HepG2 (cell line): ENCODE data around the gene DENND1C. TPM values are rescaled to one million over a fixed set of nuclear protein-coding genes. Genes with fewer than 3 reads are reported as not detected.
A peak's percentile ranks its signal among the peaks of the same experiment; 100 is the strongest.

ENCODE experiments used
- ATAC-seq: fragments of 200-7000 bp; cut with Tn5 transposase; 3 replicates; pipeline ENCODE4 v1.9.1; 2020; ENCODE audit warnings: mild to moderate bottlenecking, moderate library complexity
- BruUV-seq: library from RNA; stranded (reverse); fragments of 400-500 nt; replicated peaks from 2 replicates; lab custom pipeline; 2021; lab: Mats Ljungman, UMichigan
- CTCF ChIA-PET: fragments of 300-600 bp; formaldehyde crosslinking; extraction: SDS; loops from one replicate; lab custom pipeline; 2021; ENCODE audit warnings: low total read pairs, inconsistent platforms, low intra/inter-chr PET ratio; lab: Yijun Ruan, JAX
- POLR2A ChIA-PET: fragments of 350-600 bp; sonication (Branson Sonifier 250); formaldehyde crosslinking; loops from one replicate; lab custom pipeline; 2020; ENCODE audit warnings: antibody characterized with exemption, inconsistent platforms; lab: Yijun Ruan, JAX
- DNase-seq: peaks from one replicate; pipeline ENCODE4 v3.0.0-alpha.2; 2015; ENCODE audit warnings: low spot score
- FAIRE-seq: peaks from 3 replicates; lab custom pipeline; 2011; peaks lifted over from hg19 to GRCh38; lab: Jason Lieb, UNC
- H2AFZ ChIP-seq: one replicate; pipeline ENCODE4 v1.6.1; 2011; ENCODE audit warnings: low read length, inconsistent platforms
- H3K27ac ChIP-seq: fragments of 300-600 bp; 3 replicates; pipeline ENCODE4 v1.8.0; 2011; ENCODE audit warnings: mixed run types, mild to moderate bottlenecking, mixed read lengths, low read length, inconsistent platforms; ENCODE audit not compliant: insufficient read depth; ENCODE audit errors: extremely low read length
- H3K27me3 ChIP-seq, 2 experiments: fragments of 200-600 bp in 1 of 2; 2 replicates in 1 of 2; 3 replicates in 1 of 2; pipeline versions ENCODE4 v1.6.0 to v1.8.0; 2011; ENCODE audit warnings: low read length in 2 of 2, mild to moderate bottlenecking in 2 of 2, moderate library complexity in 2 of 2, inconsistent platforms in 1 of 2; ENCODE audit not compliant: insufficient read depth in 2 of 2, control insufficient read depth in 1 of 2
- H3K36me3 ChIP-seq, 2 experiments: fragments of 200-600 bp in 1 of 2; replicated peaks in 1 of 2; 2 replicates in 1 of 2; 3 replicates in 1 of 2; pipeline versions ENCODE4 v1.5.1 to v1.8.0; 2011; ENCODE audit warnings: low read length in 2 of 2, inconsistent platforms in 1 of 2; ENCODE audit not compliant: insufficient read depth in 2 of 2, control insufficient read depth in 1 of 2
- H3K4me1 ChIP-seq: 2 replicates; pipeline ENCODE4 v1.5.1; 2012; ENCODE audit warnings: low read length, inconsistent platforms; ENCODE audit not compliant: insufficient read depth
- H3K4me2 ChIP-seq: 2 replicates; pipeline ENCODE4 v1.6.0; 2011; ENCODE audit warnings: low read depth, low read length, inconsistent platforms
- H3K4me3 ChIP-seq, 3 experiments: fragments of 200-600 bp in 1 of 3; sonication (generic), shearing (Covaris generic) in 1 of 3; replicated peaks in 1 of 3; 2 replicates each; pipeline ENCODE4 v1.5.1; 2011 to 2016; ENCODE audit warnings: low read length in 3 of 3, inconsistent platforms in 2 of 3, low read depth in 2 of 3, mild to moderate bottlenecking in 2 of 3, control low read depth in 1 of 3, mixed read lengths in 1 of 3; ENCODE audit not compliant: insufficient read depth in 1 of 3
- H3K79me2 ChIP-seq: one replicate; pipeline ENCODE4 v1.6.1; 2011; ENCODE audit warnings: low read length, inconsistent platforms; ENCODE audit not compliant: insufficient read depth
- H3K9ac ChIP-seq: 2 replicates; pipeline ENCODE4 v1.6.0; 2011; ENCODE audit warnings: mild to moderate bottlenecking, low read depth, low read length, inconsistent platforms; ENCODE audit not compliant: insufficient read depth
- H3K9me3 ChIP-seq: 2 replicates; pipeline ENCODE4 v1.5.1; 2012; ENCODE audit warnings: mild to moderate bottlenecking, low read length
- H4K20me1 ChIP-seq: 2 replicates; pipeline ENCODE4 v1.6.0; 2011; ENCODE audit warnings: inconsistent platforms, mild to moderate bottlenecking, low read length, moderate library complexity; ENCODE audit not compliant: insufficient read depth
- CREM ChIP-seq, 2 experiments: sonication (generic) in 1 of 2; formaldehyde crosslinking in 1 of 2; IDR thresholded peaks; 2 replicates each; pipeline versions ENCODE4 v1.4.0 to v1.6.1; 2016 to 2020; ENCODE audit warnings: antibody characterized with exemption in 1 of 2, mild to moderate bottlenecking in 1 of 2, missing genetic modification reagents in 1 of 2
- FOXK1 ChIP-seq: sonication (generic); formaldehyde crosslinking; IDR thresholded peaks from 2 replicates; pipeline ENCODE4 v1.4.0; 2020; ENCODE audit warnings: low read depth, missing genetic modification reagents, borderline replicate concordance
- HNF1B ChIP-seq: sonication (generic); formaldehyde crosslinking; IDR thresholded peaks from 2 replicates; pipeline ENCODE4 v1.5.1; 2020; ENCODE audit warnings: mild to moderate bottlenecking, moderate library complexity, missing genetic modification reagents
- HNRNPLL ChIP-seq: fragments of 200-400 bp; formaldehyde crosslinking; IDR thresholded peaks from 2 replicates; pipeline ENCODE4 v1.6.1; 2017; ENCODE audit warnings: mild to moderate bottlenecking, low read depth, low read length; ENCODE audit not compliant: poor library complexity, severe bottlenecking
- PAXIP1 ChIP-seq: sonication (generic); formaldehyde crosslinking; conservative IDR thresholded peaks from 2 replicates; pipeline ENCODE4 v1.4.0; 2020; ENCODE audit warnings: mild to moderate bottlenecking, missing genetic modification reagents, moderate library complexity
- RARG ChIP-seq: sonication (generic); formaldehyde crosslinking; IDR thresholded peaks from 2 replicates; pipeline ENCODE4 v1.4.0; 2020; ENCODE audit warnings: low read depth, mild to moderate bottlenecking, missing genetic modification reagents
- RCOR2 ChIP-seq: IDR thresholded peaks from 2 replicates; pipeline ENCODE4 v1.6.1; 2016; ENCODE audit warnings: missing biosample characterization, missing genetic modification reagents
- SETDB1 ChIP-seq: sonication (generic); formaldehyde crosslinking; IDR thresholded peaks from 2 replicates; pipeline ENCODE4 v1.5.1; 2020; ENCODE audit warnings: missing genetic modification reagents, mild to moderate bottlenecking, borderline replicate concordance
- ZNF326 ChIP-seq: sonication (generic); formaldehyde crosslinking; IDR thresholded peaks from 2 replicates; pipeline ENCODE4 v1.4.0; 2020; ENCODE audit warnings: missing genetic modification reagents, borderline replicate concordance
- ZNF687 ChIP-seq: sonication (generic); formaldehyde crosslinking; IDR thresholded peaks from 2 replicates; pipeline ENCODE4 v1.5.1; 2020; ENCODE audit warnings: mild to moderate bottlenecking, missing genetic modification reagents, moderate library complexity
- WGBS: methylation state at CpG from one replicate; pipeline ENCODE4 v1.1.6; 2017; ENCODE audit warnings: low lambda C conversion rate; 5-methylcytosine and 5-hydroxymethylcytosine counted together
- in situ Hi-C: cut with HindIII; loops from 2 replicates; pipeline ENCODE4 v1.10.0; 2017; ENCODE audit warnings: low pct_unique_long_range_greater_than_20kb; ENCODE audit not compliant: extremely low pct_ligation_motif_present
- intact Hi-C: fragments of 100-400 bp; cut with micrococcal nuclease; formaldehyde crosslinking; loops from one replicate; pipeline ENCODE4 v1.10.0; 2022; ENCODE audit not compliant: unreplicated experiment
- polyA plus RNA-seq, 8 experiments: library from polyadenylated mRNA; depleted of rRNA in 3 of 8; stranded (reverse) in 7 of 8; unstranded in 1 of 8; fragments of >200 nt; fragmentation: Illumina TruSeq in 4 of 8; extraction: Trizol in 4 of 8; gene quantifications; 2 replicates each; pipeline versions ENCODE4 v1.2.1 to v1.2.3, GENCODE V29; 2011 to 2016; ENCODE audit warnings: low read depth in 4 of 8, missing spikeins in 1 of 8, mixed read lengths in 1 of 8; ENCODE audit not compliant: insufficient read depth in 1 of 8
- total RNA-seq, 5 experiments: library from RNA; depleted of rRNA; stranded (reverse); fragments of >200 nt; fragmentation: Illumina TruSeq; extraction: Trizol; gene quantifications; 2 replicates each; pipeline ENCODE4 v1.2.3, GENCODE V29; 2016; ENCODE audit warnings: low read depth in 1 of 5

The DENND1C gene
- total and polyA plus RNA-seq, 2 of the 13 experiments (the other 11 are each of a cell fraction or from before 2014, with no cell fraction given): 0.04 to 0.73 TPM

GRCh38 chr19:6476896-6477431 lies 4.6 kb downstream of the DENND1C start (continued):
- TF ChIP-seq ZNF687 (peak; percentile 14), HNRNPLL (peak; percentile 12)

GRCh38 chr19:6476155-6476895 lies 5.3 kb downstream of the DENND1C start:
- ATAC-seq: peak; percentile 78
- Histone ChIP-seq H3K4me2 (peak overlapping the region; percentile 66), H3K36me3 (no peaks in the 10 kb centered on the region), H3K4me1 (peaks cover 22% of the 10 kb centered on the region; the same call in 1 of the 2 replicates), H3K9me3 (no peaks in the 10 kb centered on the region), H4K20me1 (no peaks in the 10 kb centered on the region), H3K27ac (peak overlapping the region; percentile 50), H2AFZ (no peak overlapping the region), H3K9ac (peak overlapping the region; percentile 59), H3K27me3 (peaks cover 2 to 16% of the 10 kb centered on the region in 2 experiments; a peak in 3 of 5 replicates), H3K4me3 (peak overlapping the region in 2 of 3 experiments; percentile 41 to 53; a peak in 4 of 6 replicates), H3K79me2 (no peaks in the 10 kb centered on the region)
- no TSS peak for BruUV-seq
- WGBS: 79% methylated on average over 3 of the region's 33 CpGs
- ChIA-PET CTCF (no interaction called here), POLR2A (interaction anchor here (0.5 to 1.4 kb wide), 6 partner anchors 11 to 593 kb away, joined by 3 to 13 read pairs (median 4); partner anchors contain the start of genes ALKBH7, CRB3 and SLC25A23)
- FAIRE-seq: peak; percentile 79
- peak; percentile 88 for DNase-seq
- in situ Hi-C loops: no loop called here
- intact Hi-C loops: no loop called here
- TF ChIP-seq ZNF326 (CRISPR knock-in tag) (no peak), CREM (IDR thresholded peaks at IDR 0.05) (peak; percentile 69), CREM (CRISPR knock-in tag; IDR thresholded peaks at IDR 0.05) (no peak), PAXIP1 (CRISPR knock-in tag) (peak; percentile 37; the same call in 1 of the 2 replicates), SETDB1 (no peak), RARG (CRISPR knock-in tag) (no peak), FOXK1 (peak; percentile 15; the same call in 1 of the 2 replicates), RCOR2 (CRISPR knock-in tag) (no peak), HNF1B (CRISPR knock-in tag) (0 out of 2 replicates have a peak, but pooled peaks have one; percentile 7)
